Colonic mucosa (tissue), 4 donors: ENCODE measurements around the gene ZNF235. TPM values are rescaled to one million over a fixed set of nuclear protein-coding genes. Genes with fewer than 3 reads are reported as not detected.

Experiments used
- DNase-seq: peaks from one replicate; pipeline ENCODE4 v3.0.0-alpha.2; 2020
- H3K27ac ChIP-seq: fragments of 200-600 bp; one replicate; pipeline ENCODE4 v1.8.0; 2021
- H3K27me3 ChIP-seq: fragments of 200-600 bp; one replicate; pipeline ENCODE4 v1.8.0; 2021
- H3K36me3 ChIP-seq: fragments of 200-600 bp; one replicate; pipeline ENCODE4 v1.8.0; 2021
- H3K4me1 ChIP-seq: fragments of 200-600 bp; one replicate; pipeline ENCODE4 v1.8.0; 2021; ENCODE audit warnings: mild to moderate bottlenecking
- H3K4me3 ChIP-seq: fragments of 200-600 bp; one replicate; pipeline ENCODE4 v1.8.0; 2021
- H3K9ac ChIP-seq, 2 donors: one replicate each; pipeline ENCODE4 v1.7.0; 2013; ENCODE audit warnings: control low read depth in 2 of 2, low read depth in 2 of 2, low read length in 2 of 2
- H3K9me3 ChIP-seq: fragments of 200-600 bp; one replicate; pipeline ENCODE4 v1.8.0; 2021
- intact Hi-C: fragments of 100-400 bp; cut with DNase I; formaldehyde crosslinking; loops from one replicate; pipeline ENCODE4 v1.14.1; 2022
- total RNA-seq, 2 donors: library from RNA; stranded (reverse); fragmentation: NEBNext Ultra II Directional in 1 of 2; extraction: Animal tissue kit (Norgen Biotek cat#: 25700) in 1 of 2; gene quantifications; one replicate each; pipeline ENCODE4 v1.2.1, GENCODE V29; 2021
- TF ChIP-seq, protein P1 (sequence below): fragments of 200-600 bp; IDR thresholded peaks from one replicate; pipeline ENCODE4 v1.8.0; 2022; ENCODE audit warnings: antibody characterized with exemption, mild to moderate bottlenecking
- donor health status: healthy.
- donor health status: DM: no; HTN: no; CAD: no.
- donor health status: DM: no; HTN: no; CAD: no.

Gene ZNF235
- total RNA-seq, 2 donors from 2014 or later, result 3.1 to 5.4 TPM

DNA sequence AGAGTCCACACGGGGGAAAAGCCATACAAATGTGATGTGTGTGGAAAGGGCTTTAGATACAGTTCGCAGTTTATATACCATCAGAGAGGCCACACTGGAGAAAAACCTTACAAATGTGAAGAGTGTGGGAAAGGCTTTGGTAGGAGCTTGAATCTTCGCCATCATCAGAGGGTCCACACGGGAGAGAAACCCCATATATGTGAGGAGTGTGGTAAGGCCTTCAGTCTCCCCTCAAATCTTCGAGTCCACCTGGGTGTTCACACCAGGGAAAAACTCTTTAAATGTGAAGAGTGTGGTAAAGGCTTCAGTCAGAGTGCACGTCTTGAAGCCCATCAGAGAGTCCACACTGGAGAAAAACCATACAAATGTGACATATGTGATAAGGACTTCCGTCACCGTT lies 68.4 kb downstream of the ZNF235 start:
- no peak overlapping the region for H3K4me3 ChIP-seq
- H3K36me3 ChIP-seq, result peaks cover 24% of the 10 kb centered on the region
- no peaks in the 10 kb centered on the region for H3K9me3 ChIP-seq
- no peak for DNase-seq
- no peaks in the 10 kb centered on the region for H3K4me1 ChIP-seq
- no peaks in the 10 kb centered on the region for H3K27me3 ChIP-seq
- TF ChIP-seq, protein P1, sequence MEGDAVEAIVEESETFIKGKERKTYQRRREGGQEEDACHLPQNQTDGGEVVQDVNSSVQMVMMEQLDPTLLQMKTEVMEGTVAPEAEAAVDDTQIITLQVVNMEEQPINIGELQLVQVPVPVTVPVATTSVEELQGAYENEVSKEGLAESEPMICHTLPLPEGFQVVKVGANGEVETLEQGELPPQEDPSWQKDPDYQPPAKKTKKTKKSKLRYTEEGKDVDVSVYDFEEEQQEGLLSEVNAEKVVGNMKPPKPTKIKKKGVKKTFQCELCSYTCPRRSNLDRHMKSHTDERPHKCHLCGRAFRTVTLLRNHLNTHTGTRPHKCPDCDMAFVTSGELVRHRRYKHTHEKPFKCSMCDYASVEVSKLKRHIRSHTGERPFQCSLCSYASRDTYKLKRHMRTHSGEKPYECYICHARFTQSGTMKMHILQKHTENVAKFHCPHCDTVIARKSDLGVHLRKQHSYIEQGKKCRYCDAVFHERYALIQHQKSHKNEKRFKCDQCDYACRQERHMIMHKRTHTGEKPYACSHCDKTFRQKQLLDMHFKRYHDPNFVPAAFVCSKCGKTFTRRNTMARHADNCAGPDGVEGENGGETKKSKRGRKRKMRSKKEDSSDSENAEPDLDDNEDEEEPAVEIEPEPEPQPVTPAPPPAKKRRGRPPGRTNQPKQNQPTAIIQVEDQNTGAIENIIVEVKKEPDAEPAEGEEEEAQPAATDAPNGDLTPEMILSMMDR, result no peak
- no peak overlapping the region for H3K9ac ChIP-seq
- intact Hi-C loops, result no loop called here
- H3K27ac ChIP-seq, result no peak overlapping the region

Other genes starting within 250 kb of the ZNF235 start
- gene ZNF284, start 232.9 kb downstream of the ZNF235 start, total RNA-seq, result 1 to 10 TPM; 1.2 to 1.4 TPM
- 10 to 100 TPM; 19.8 to 21.1 TPM for gene ZNF224, start 210.7 kb downstream of the ZNF235 start, total RNA-seq
- gene ZNF225, start 191.6 kb downstream of the ZNF235 start, total RNA-seq, result 1 to 10 TPM; 2.8 TPM
- gene ZNF234, start 163.5 kb downstream of the ZNF235 start, total RNA-seq, result 1 to 10 TPM; 6.3 to 7.5 TPM
- gene ZNF226, start 139.9 kb downstream of the ZNF235 start, total RNA-seq, result 10 to 100 TPM; 12.9 to 15.5 TPM
- 10 to 100 TPM in 1 of 2 donors, 1 to 10 TPM in 1; 9.9 to 12.3 TPM for gene ZNF227, start 92.5 kb downstream of the ZNF235 start, total RNA-seq
- 1 to 10 TPM in 1 of 2 donors, under 1 TPM in 1; 0.44 to 1.0 TPM for gene ZNF233, start 45.1 kb downstream of the ZNF235 start, total RNA-seq
- gene ZNF112, start 51.7 kb upstream of the ZNF235 start, total RNA-seq, result 1 to 10 TPM; 3.0 to 4.4 TPM
- gene ZNF285, start 96.6 kb upstream of the ZNF235 start, total RNA-seq, result 1 to 10 TPM; 1.4 to 1.9 TPM
- 1 to 10 TPM; 1.2 to 2.2 TPM for gene ZNF229, start 143.4 kb upstream of the ZNF235 start, total RNA-seq
- gene ZNF180, start 195.5 kb upstream of the ZNF235 start, total RNA-seq, result 1 to 10 TPM; 6.4 to 7.3 TPM
- gene CEACAM20, start 224.7 kb upstream of the ZNF235 start, total RNA-seq, result under 1 TPM in 1 of 2 donors, not detected in 1; 0.85 TPM